GM12864 (cell line): Measurements from ENCODE around the gene HS3ST5.
A peak's percentile ranks its signal among the peaks of the same experiment; 100 is the strongest.

Experiments used
- DNase-seq: peaks from one replicate; pipeline ENCODE4 v3.0.0-alpha.2; 2011; ENCODE audit warnings: low read depth
- H3K4me3 ChIP-seq: 2 replicates; pipeline ENCODE4 v1.5.1; 2011; ENCODE audit warnings: mild to moderate bottlenecking, low read depth, low read length, control low read depth
- CTCF ChIP-seq: IDR thresholded peaks from 2 replicates; pipeline ENCODE4 v1.5.1; 2011; ENCODE audit warnings: low read depth, mild to moderate bottlenecking, moderate library complexity, low read length, control low read depth, inconsistent platforms; ENCODE audit errors: missing control alignments

Gene HS3ST5

GRCh38 chr6:114342086-114342825 is 567 bp downstream of the HS3ST5 start:
- DNase-seq = no peak
- no peak for TF ChIP-seq CTCF
- H3K4me3 ChIP-seq = peak overlapping the region; percentile 27

- no peak for TF ChIP-seq CTCF
- no peak overlapping the region for H3K4me3 ChIP-seq
- DNase-seq = no peak
Observed at GRCh38 chr6:114339706-114340105, 3.1 kb downstream of the HS3ST5 start.

- DNase-seq = no peak
- no peak for TF ChIP-seq CTCF
- no peak overlapping the region for H3K4me3 ChIP-seq
Observed at GRCh38 chr6:114334237-114334636, 8.6 kb downstream of the HS3ST5 start.

GRCh38 chr6:114327074-114327473 is 15.7 kb downstream of the HS3ST5 start:
- no peak for DNase-seq
- TF ChIP-seq CTCF = no peak
- no peak overlapping the region for H3K4me3 ChIP-seq

GRCh38 chr6:114323784-114324183 is 19.0 kb downstream of the HS3ST5 start:
- no peak for DNase-seq
- TF ChIP-seq CTCF = no peak
- no peak overlapping the region for H3K4me3 ChIP-seq

- no peak overlapping the region for H3K4me3 ChIP-seq
- TF ChIP-seq CTCF = no peak
- DNase-seq = no peak
Observed at GRCh38 chr6:114319749-114320148, 23.1 kb downstream of the HS3ST5 start.
